ENCODE measurements around the gene LNX2.

DNA sequence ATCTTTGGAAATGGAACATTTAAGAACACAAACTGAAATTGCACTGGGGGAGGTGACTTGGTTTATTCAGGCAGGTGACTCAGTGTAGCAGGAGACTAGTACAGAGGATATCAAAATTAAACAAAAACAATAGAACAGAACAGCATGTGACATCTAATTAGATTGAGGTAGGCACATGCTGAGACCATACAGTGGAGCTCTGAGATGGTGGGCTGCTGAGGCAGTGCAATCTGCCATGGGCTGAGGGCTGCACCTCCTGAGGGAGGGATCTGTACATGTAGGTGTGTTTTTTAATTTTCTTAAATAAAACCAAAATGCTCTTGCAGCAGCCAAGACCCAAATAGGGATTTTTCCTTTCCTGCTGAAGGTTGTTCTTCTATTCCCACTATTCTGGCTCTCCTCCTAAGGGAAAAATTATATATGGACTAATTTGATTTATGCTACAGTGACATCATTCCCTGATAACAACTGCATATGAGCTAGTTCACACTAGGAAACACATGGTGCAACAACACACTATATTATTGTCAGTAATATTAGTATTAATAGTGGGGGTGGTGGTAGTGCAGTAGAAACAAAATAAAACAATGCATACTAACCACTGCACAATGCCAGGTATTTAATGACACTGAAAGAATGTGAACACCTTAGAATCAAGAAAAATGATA lies 48.0 kb downstream of the LNX2 start:
- TF ChIP-seq POLR2A (IDR thresholded peaks at IDR 0.05): no peak
- TF ChIP-seq, protein P1, sequence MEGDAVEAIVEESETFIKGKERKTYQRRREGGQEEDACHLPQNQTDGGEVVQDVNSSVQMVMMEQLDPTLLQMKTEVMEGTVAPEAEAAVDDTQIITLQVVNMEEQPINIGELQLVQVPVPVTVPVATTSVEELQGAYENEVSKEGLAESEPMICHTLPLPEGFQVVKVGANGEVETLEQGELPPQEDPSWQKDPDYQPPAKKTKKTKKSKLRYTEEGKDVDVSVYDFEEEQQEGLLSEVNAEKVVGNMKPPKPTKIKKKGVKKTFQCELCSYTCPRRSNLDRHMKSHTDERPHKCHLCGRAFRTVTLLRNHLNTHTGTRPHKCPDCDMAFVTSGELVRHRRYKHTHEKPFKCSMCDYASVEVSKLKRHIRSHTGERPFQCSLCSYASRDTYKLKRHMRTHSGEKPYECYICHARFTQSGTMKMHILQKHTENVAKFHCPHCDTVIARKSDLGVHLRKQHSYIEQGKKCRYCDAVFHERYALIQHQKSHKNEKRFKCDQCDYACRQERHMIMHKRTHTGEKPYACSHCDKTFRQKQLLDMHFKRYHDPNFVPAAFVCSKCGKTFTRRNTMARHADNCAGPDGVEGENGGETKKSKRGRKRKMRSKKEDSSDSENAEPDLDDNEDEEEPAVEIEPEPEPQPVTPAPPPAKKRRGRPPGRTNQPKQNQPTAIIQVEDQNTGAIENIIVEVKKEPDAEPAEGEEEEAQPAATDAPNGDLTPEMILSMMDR (IDR thresholded peaks at IDR 0.05): no peak

All from adrenal gland (tissue), 5 donors.